Gastrocnemius medialis (tissue), 4 donors: ENCODE measurements around the gene EVA1C. TPM values are rescaled to one million over a fixed set of nuclear protein-coding genes. Genes with fewer than 3 reads are reported as not detected.

Experiments used
- ATAC-seq, 2 donors: fragments of 150-250 bp; one replicate each; pipeline ENCODE4 v1.9.1; 2016
- DNase-seq, 2 donors: peaks; one replicate each; pipeline ENCODE4 v3.0.0-alpha.2; 2019
- H3K27ac ChIP-seq, 4 donors: fragments of 200-600 bp; sonication (generic); 1 replicate in 1 of 4; 2 replicates in 3 of 4; pipeline ENCODE4 v1.5.1; 2016 to 2018; ENCODE audit warnings: mild to moderate bottlenecking in 2 of 4, moderate library complexity in 1 of 4
- H3K27me3 ChIP-seq, 3 donors: fragments of 200-600 bp; sonication (generic) in 2 of 3; 1 replicate in 1 of 3; 2 replicates in 2 of 3; pipeline versions ENCODE4 v1.5.1 to v1.6.0; 2016 to 2019; ENCODE audit warnings: mild to moderate bottlenecking in 1 of 3, moderate library complexity in 1 of 3
- H3K36me3 ChIP-seq, 2 donors: fragments of 200-600 bp; sonication (generic) in 1 of 2; one replicate each; pipeline ENCODE4 v1.5.1; 2017 to 2018
- H3K4me1 ChIP-seq, 2 donors: fragments of 200-600 bp; sonication (generic) in 1 of 2; one replicate each; pipeline ENCODE4 v1.5.1; 2016 to 2017; ENCODE audit warnings: mild to moderate bottlenecking in 2 of 2
- H3K4me3 ChIP-seq, 4 donors: fragments of 200-600 bp; sonication (generic) in 3 of 4; 1 replicate in 1 of 4; 2 replicates in 3 of 4; pipeline ENCODE4 v1.5.1; 2016 to 2019; ENCODE audit warnings: mild to moderate bottlenecking in 2 of 4
- H3K9me3 ChIP-seq, 3 donors: fragments of 200-600 bp; sonication (generic) in 2 of 3; 1 replicate in 1 of 3; 2 replicates in 2 of 3; pipeline ENCODE4 v1.5.1; 2016 to 2019
- POLR2A ChIP-seq, 2 donors: fragments of 450-650 bp; IDR thresholded peaks; one replicate each; pipeline ENCODE4 v1.6.1; 2017; ENCODE audit warnings: antibody characterized with exemption in 2 of 2, mild to moderate bottlenecking in 2 of 2, moderate library complexity in 2 of 2
- in situ Hi-C, 4 donors: fragments of 200-750 bp; cut with MboI; loops; one replicate each; pipeline versions ENCODE4 v1.15.0 to v1.8.0; 2017; ENCODE audit warnings: low sequenced_read_pairs in 4 of 4
- intact Hi-C: fragments of 100-400 bp; cut with DNase I; formaldehyde crosslinking; loops from one replicate; pipeline ENCODE4 v1.15.1; 2023; ENCODE audit warnings: low total_unique reads
- total RNA-seq, 4 donors: library from RNA; depleted of rRNA; stranded (reverse); fragments of >200 nt; gene quantifications; one replicate each; pipeline versions ENCODE4 v1.1.0 to v1.2.3, GENCODE V29; 2016
- TF ChIP-seq, protein P1 (sequence below), 5 experiments: fragments of 450-650 bp in 3 of 5; fragments of 200-600 bp in 2 of 5; sonication (generic) in 2 of 5; IDR thresholded peaks in 4 of 5; conservative IDR thresholded peaks in 1 of 5; 1 replicate in 4 of 5; 2 replicates in 1 of 5; pipeline ENCODE4 v1.5.1; 2016 to 2019; ENCODE audit warnings: antibody characterized with exemption in 5 of 5, mild to moderate bottlenecking in 3 of 5, moderate library complexity in 3 of 5

The EVA1C gene
- total RNA-seq, 4 donors from 2014 or later, result 9.2 to 15.8 (median 12.1) TPM

DNA sequence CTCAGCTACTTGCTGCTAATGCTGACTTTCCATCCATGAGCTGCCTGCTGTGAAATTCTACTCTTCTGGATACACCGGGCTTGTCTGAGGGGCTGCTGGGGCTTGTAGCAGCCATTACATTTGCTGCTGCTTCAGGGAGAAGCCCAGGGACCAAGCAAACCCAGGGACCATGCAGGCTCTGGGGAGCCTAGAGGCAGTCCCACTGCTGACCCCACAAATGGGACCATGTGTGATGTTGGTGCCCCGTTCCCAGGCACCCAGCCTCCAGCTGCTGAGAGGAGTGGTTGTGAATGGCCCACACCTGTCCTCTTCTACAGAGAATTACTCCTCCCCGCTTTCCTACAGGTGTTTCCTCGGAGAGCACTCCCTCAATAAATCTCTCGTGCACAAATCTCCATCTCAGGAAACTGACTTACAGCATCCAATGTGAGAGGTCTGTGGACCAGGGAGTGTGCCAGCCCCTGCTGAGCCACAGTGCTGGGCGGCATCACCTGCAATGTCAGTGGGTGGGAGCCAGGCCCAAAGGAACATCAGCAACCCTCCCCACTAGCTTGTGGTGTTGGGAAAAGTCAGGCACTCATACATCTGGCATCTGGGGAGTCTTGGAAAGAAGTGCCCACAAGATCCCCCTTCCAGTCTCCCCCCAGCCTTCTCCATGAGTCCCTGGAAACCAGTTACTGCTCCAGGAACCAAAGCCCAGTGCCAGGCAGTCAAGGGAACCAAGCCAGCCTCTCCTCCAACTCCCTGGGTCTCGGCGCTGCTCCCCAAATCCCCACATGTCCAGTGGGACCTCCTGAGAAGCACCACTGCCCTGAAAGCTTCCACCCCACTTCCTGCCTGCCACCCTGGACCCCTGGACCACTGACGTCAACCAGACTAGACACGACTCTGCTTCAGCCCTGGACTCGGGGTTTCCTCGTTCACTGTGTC, 107.7 kb downstream of the EVA1C start:
- Histone ChIP-seq H3K36me3 (no peaks in the 10 kb centered on the region), H3K27me3 (no peaks in the 10 kb centered on the region), H3K4me1 (peaks cover 0 to 16% of the 10 kb centered on the region in 2 donors), H3K4me3 (no peak overlapping the region), H3K9me3 (no peaks in the 10 kb centered on the region), H3K27ac (peak overlapping the region; percentile 68 to 81 (median 72))
- no peak for DNase-seq
- intact Hi-C loops (loop anchor here (5.0 kb wide), 1 partner anchor 108 kb away; the partner anchor contains the start of gene EVA1C), in situ Hi-C loops (no loop called here)
- TF ChIP-seq, protein P1, sequence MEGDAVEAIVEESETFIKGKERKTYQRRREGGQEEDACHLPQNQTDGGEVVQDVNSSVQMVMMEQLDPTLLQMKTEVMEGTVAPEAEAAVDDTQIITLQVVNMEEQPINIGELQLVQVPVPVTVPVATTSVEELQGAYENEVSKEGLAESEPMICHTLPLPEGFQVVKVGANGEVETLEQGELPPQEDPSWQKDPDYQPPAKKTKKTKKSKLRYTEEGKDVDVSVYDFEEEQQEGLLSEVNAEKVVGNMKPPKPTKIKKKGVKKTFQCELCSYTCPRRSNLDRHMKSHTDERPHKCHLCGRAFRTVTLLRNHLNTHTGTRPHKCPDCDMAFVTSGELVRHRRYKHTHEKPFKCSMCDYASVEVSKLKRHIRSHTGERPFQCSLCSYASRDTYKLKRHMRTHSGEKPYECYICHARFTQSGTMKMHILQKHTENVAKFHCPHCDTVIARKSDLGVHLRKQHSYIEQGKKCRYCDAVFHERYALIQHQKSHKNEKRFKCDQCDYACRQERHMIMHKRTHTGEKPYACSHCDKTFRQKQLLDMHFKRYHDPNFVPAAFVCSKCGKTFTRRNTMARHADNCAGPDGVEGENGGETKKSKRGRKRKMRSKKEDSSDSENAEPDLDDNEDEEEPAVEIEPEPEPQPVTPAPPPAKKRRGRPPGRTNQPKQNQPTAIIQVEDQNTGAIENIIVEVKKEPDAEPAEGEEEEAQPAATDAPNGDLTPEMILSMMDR (IDR thresholded peaks at IDR 0.05 in 4 of 5, conservative IDR thresholded peaks at IDR 0.05 in 1 of 5), result no peak
- TF ChIP-seq POLR2A (IDR thresholded peaks at IDR 0.05), result no peak
- ATAC-seq, result no peak

DNA sequence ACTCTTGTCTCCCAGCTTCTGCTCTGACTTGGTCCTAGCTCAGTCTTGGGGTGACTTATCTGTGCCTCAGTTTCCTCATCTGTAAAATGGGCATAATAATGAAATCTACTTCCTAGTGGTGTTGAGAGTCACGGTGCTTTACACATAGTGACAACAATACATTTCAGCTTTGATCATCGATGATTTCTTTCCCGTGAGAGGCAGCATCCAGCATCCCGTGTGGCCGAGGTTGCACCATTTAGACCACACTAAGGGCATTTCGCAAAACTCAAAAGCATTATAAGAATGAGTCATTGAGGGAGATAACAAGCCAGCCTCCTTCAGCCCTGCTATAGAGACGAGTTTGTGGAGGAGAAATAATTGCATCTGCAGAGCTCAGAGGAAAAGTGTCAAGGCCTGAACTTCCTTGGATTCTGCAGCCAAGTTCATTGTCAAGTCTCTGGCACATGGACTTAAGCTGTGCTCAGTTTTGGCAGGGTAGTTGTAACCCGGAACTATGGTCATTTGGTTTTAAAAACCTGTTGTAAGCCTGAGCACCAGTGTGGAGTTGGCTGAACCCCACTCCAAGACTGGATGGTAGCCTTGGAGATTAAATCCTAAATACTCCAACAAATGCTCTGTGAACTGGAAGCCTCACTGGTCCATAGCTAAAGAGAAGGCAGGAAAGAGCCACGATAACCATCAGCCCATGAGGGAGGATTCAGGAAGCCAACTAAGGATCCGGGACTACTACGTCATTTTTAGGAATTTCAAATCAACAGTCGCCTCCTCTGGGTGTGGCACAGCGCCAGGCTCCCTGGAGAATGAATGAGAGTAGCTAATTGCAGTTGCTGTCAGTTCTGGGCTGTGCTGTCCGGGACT, 108.6 kb downstream of the EVA1C start:
- peak; percentile 65 to 68 for ATAC-seq
- intact Hi-C loops, result loop anchor here (5.0 kb wide), 1 partner anchor 109 kb away; the partner anchor contains the start of gene EVA1C
- peak; percentile 41 to 60 for DNase-seq
- in situ Hi-C loops, result no loop called here
- H3K4me3 ChIP-seq, result no peak overlapping the region
- no peaks in the 10 kb centered on the region for H3K27me3 ChIP-seq
- TF ChIP-seq POLR2A (IDR thresholded peaks at IDR 0.05), result no peak
- TF ChIP-seq, protein P1 (IDR thresholded peaks at IDR 0.05 in 4 of 5, conservative IDR thresholded peaks at IDR 0.05 in 1 of 5), result no peak
- peaks cover 0 to 16% of the 10 kb centered on the region in 2 donors for H3K4me1 ChIP-seq
- H3K36me3 ChIP-seq, result no peaks in the 10 kb centered on the region
- H3K27ac ChIP-seq, result peak overlapping the region; percentile 68 to 81 (median 72)
- no peaks in the 10 kb centered on the region for H3K9me3 ChIP-seq

DNA sequence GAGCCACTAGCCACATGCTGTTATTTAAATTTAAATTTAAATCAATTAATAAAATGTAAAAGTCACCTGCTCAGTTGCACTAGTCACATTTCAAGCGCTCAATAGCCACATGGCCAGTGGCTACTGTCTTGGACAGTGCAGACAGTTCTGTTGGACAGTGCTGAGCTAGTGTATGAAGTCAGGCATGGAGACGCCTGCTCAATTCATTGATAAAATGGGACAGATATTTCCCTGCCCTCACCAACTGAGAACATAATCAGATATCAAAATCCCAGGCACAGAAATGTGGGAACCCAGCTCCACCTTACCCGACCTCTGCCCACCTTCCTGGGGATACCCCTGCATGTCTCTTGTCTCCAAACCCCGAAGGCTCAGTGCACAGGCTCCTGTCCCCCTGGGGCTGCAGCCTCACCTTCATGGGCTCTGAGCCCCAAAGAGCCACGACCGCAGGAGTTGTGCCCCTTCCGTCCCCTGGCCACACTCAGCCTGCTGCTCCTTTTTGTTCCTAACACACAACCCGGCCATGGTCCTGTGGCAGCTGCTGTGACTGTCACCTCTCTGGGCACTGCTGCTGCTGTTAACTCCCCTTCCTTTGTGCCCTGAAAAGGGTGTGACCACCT, 109.3 kb downstream of the EVA1C start:
- peak in 1 of 2 donors; percentile 7 for ATAC-seq
- DNase-seq, result no peak
- Histone ChIP-seq H3K27me3 (no peaks in the 10 kb centered on the region), H3K4me3 (no peak overlapping the region), H3K9me3 (no peaks in the 10 kb centered on the region), H3K36me3 (no peaks in the 10 kb centered on the region), H3K4me1 (peaks cover 0 to 16% of the 10 kb centered on the region in 2 donors), H3K27ac (peak overlapping the region; percentile 68 to 81 (median 72))
- in situ Hi-C loops, result no loop called here
- no peak for TF ChIP-seq POLR2A (IDR thresholded peaks at IDR 0.05)
- TF ChIP-seq, protein P1 (IDR thresholded peaks at IDR 0.05 in 4 of 5, conservative IDR thresholded peaks at IDR 0.05 in 1 of 5), result no peak
- intact Hi-C loops, result loop anchor here (5.0 kb wide), 1 partner anchor 110 kb away; the partner anchor contains the start of gene EVA1C

DNA sequence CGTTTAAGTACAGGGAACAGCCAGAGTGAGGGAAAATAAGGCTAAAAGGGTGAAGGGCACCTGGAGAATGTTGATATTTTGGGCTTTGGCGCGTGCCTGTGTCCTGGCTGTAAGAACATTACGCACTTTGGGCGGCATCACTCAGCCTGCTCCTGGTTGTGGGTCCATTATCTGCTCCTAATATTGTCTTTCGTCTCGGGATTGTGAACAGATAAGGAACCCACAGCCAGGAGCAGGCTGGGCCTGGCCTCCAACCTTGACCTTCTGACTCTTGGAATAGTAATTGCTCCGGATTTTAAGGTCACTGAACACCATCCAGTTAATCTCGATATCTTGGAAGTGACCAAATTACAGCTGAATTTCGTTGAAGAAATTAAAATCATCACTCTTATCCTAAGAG, 111.0 kb downstream of the EVA1C start:
- H3K4me3 ChIP-seq, result no peak overlapping the region
- H3K4me1 ChIP-seq, result peaks cover 0 to 16% of the 10 kb centered on the region in 2 donors
- in situ Hi-C loops (no loop called here), intact Hi-C loops (loop anchor here (5.0 kb wide), 1 partner anchor 111 kb away; the partner anchor contains the start of gene EVA1C)
- DNase-seq (no peak), ATAC-seq (no peak)
- TF ChIP-seq, protein P1 (IDR thresholded peaks at IDR 0.05 in 4 of 5, conservative IDR thresholded peaks at IDR 0.05 in 1 of 5), result no peak
- TF ChIP-seq POLR2A (IDR thresholded peaks at IDR 0.05), result no peak
- H3K27me3 ChIP-seq, result no peaks in the 10 kb centered on the region
- H3K27ac ChIP-seq, result peak overlapping the region; percentile 42 to 81 (median 72)
- no peaks in the 10 kb centered on the region for H3K36me3 ChIP-seq
- H3K9me3 ChIP-seq, result no peaks in the 10 kb centered on the region
